ENCODE measurements around the gene RFC3.
"Not testable (repeated sequence)": the region's sequence is repeated elsewhere in the genome, so short reads cannot be mapped to it uniquely, and the experiment has no call there.

RFC3 gene, protein sequence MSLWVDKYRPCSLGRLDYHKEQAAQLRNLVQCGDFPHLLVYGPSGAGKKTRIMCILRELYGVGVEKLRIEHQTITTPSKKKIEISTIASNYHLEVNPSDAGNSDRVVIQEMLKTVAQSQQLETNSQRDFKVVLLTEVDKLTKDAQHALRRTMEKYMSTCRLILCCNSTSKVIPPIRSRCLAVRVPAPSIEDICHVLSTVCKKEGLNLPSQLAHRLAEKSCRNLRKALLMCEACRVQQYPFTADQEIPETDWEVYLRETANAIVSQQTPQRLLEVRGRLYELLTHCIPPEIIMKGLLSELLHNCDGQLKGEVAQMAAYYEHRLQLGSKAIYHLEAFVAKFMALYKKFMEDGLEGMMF

DNA sequence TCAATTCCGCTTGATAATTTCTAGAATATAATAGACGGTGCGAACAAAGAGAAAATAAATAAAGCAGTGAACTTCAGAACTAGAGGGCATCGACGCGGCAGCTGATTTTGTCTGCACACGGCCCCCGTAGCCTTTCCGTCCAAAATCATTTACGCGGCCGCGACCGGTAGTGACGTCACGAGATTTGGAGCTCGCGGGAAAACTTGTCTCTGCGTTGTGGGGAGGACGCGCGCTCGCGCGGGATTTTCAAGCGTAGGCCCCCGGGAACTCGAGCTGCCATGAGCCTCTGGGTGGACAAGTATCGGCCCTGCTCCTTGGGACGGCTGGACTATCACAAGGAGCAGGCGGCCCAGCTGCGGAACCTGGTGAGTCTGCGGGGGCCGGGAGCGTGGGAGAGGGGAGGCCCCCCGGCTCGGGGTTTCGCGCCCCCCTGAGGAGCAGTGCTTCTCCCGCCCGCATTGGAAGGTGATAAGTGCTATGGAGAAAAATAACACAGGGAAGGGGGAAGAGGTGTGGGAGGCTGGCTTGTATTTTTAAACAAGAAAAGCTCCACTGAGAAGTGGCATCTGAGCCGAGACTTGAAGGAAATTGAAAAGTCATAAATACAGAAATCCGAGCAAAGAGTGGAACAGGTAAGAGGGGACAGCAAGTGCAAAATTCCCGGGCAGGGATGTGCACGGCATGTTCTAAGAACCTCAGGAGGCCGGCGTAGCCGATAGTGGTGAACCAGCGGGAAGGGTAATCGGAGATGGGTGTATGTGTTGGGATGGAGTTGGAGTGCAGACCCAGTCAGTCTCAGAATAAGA is at the start of gene RFC3:
TSS of gene RFC3 (plus strand) at position 249 of the 806 bp plus-strand sequence. CDS start at position 279, 30 bp downstream.
- DNase-seq, result peak; percentile 94

DNA sequence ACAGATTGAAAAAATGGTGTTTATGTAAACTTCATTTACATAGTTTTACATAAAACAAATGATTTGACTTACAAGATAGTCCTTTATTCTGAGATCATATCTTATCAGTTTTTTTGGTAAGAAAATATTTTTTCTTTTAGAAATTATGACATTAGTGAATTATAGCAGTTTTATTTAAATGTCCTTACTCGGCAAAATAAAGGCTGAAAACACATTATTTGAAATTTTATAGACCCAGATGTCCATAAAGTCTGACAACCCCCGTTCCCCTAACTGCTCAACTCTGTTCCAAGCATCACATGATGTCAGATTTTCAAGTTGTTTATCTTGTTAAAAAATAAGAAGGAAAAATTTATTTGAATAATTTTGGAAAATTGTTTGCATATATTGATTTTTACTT is 46.7 kb upstream of the RFC3 start:
- DNase-seq, result no peak

DNA sequence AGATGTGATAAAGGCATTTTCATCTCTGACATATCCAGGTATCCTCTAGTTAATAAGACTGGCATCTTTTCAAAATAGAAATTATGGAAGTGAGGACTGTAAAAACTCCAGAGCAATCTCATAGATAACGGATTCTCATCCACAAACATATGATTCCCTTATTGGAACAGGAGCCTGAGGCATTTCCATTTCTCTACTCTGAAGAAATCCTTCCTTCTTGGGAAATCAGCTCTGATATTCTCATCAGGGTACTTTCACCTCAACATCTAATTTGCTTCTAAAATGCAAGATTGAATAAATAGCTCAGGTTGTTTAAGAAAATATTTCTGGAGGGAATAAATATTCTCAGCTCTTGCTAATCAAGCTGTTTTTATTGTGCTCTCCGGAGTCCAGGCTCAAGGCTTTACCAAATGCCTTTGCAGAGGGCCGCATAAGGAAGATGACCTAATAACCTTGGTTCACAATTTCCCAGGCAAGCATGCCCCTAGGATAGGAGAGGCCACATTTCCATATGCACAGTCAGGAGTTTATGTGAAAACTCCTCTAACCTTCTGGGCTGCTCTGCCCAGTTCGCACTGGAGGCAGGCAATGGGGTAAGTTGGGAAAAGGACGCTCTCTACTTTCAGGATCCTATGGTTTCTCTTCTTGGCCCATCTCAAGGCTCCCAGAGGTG is 44.0 kb upstream of the RFC3 start:
- no peak for DNase-seq

DNA sequence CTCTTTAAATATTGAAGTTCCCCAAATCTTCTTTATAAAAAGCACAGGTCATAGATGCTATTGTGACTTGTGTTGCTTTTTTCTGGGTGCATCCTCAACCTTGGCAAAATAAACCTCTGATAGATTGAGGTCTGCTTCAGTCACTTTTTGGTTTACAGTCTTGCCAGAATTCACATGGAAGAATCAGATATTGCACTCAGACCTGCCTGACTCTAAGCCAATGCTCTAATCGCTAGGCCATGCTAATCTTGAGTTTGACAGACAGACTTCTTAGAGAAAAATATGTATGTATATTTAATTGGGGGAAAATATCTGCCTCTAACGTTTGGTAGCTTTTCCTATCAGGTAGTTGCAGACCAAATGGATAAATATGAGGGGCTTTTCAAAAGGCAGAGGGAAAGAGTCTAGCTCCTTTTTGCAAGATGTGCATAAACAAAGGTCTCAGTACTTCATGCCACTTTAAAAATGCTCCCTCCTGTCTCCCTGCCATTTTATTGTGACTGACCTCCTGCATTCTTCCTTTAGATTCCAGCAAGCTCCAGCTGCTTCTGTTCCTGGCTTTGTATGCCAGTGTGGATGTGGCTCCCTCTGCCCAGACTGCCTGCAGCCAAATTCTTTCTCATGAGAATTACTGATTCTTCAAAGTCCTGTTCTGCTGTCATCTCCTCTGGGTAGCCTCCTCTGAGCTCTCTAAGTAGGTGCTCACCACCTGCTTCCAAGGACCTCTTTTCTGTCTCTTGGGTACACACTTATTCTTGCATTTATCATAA is 42.4 kb upstream of the RFC3 start:
- no peak for DNase-seq

DNA sequence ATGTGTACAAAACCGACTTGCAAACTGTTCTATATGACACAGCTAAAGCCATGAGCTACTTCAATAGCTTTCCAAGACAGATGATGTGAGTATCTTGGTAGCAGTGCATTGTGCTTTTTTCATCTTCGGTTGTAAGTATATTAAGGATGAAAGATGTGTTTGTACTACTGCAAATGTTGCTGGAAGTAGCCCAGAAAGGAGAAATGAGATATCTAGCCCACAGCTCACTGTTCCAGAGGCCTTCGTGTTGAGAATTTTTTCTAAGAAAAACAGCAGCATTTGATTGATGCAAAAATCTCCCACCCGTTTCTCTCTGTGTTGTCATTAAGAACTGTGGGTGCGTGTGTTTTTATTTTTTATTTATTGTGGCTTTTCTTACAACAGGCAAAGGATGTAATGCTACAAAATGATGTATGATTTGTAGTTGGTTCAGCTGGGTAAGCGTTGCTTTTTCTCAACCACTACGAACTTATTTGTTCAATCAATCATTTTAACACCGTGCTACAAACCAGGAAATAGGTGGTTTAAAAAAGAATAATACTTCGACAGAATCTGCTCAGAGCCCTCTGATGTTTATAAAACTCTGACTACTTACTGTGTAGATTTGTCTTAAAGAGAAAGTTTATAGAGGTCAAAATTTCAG is 41.6 kb upstream of the RFC3 start:
- no peak for DNase-seq

DNA sequence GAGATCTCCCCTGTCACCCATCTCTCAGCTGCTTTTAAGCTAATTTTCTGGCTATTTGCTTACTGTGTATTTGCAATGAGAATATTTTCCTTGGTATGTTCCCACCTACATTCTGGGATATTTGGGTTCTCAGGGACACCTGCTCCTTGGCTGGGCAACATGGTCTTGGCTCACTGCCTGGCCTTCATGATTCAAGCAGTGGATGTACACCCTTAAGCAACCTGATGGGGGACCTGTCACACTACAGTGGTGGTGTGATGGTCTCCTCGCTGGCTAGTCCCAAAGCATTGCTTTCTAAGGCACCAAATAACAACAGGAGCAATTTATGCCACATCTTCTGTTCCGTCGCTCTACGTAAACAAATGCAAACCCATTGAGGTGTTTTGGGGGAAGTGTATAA is 35.3 kb upstream of the RFC3 start:
- no peak for DNase-seq

DNA sequence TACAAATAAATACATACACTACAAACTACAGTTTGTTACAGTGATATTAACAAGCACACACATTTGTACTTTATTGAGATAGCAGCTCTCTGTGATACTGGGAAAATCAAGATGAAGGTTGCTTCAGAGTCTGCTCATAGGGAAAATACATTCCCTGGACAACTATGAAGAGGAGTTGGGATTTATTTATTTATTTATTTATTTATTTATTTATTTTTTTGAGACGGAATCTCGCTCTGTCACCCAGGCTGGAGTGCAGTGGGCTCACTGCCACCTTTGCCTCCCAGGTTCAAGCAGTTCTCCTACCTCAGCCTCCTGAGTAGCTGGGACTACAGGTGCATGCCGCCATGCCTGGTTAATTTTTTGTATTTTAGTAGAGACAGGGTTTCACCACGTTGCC is 34.7 kb upstream of the RFC3 start:
- DNase-seq, result not testable (repeated sequence)

DNA sequence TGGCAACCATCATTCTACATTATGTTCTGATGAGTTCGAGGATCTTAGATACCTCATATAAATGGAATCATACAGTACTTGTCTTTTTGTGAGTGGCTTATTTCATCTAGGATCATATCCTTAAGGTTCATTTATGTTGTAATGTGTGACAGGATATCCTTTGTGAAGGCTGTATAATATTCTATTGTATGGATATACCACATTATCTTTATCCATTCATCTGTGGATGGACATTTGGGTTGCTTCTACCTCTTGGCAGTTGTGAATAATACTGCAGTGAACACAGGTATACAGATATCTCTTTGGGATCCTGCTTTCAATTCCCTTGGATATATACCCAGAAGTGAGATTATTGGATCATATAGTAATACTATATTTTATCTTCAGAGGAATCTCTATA is 33.2 kb upstream of the RFC3 start:
- DNase-seq, result no peak

DNA sequence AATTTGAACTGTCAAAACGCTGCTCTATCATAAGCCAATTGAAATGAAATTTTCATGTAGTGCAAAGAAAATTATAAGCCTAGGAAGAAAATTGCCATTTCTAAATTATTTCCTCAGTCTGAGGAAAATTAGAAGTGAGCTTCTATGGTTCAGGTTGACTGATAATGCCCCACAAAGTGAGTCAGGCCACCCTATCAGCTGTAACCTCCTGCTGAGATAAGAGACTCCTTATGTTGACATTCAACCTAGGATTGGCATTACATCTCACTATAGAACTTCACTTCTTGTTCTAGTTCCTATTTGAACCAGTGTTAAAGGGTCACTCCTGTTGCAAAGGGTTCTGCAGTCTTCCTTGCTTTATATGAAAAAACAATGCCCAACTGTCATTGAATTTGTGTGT is 32.6 kb upstream of the RFC3 start:
- DNase-seq, result no peak

DNA sequence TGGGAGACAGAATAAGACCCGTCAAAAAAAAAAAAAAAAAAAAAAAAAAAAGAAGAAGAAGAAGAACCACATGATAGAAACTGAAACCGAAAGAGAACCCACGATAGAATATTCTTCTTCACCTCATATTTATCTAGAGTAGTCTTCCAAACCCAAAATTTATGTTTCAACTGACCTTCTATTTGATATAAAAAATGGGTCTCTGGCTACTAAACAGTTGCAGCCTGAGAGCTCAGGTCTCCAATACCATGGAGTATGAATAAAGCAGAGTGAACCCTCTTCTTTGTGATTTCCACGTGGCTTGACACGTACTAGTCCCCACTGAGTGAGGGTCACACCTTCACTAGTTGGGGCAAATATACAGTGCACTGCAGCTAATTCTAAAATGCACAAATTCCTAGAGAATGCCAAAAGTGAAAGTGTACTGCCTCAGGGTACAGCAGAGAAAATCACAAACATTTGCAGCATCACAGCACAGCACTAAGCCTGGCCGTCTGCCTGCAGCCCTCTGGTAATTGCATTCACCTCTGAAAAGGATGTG is 30.8 kb upstream of the RFC3 start:
- peak; percentile 17 for DNase-seq

DNA sequence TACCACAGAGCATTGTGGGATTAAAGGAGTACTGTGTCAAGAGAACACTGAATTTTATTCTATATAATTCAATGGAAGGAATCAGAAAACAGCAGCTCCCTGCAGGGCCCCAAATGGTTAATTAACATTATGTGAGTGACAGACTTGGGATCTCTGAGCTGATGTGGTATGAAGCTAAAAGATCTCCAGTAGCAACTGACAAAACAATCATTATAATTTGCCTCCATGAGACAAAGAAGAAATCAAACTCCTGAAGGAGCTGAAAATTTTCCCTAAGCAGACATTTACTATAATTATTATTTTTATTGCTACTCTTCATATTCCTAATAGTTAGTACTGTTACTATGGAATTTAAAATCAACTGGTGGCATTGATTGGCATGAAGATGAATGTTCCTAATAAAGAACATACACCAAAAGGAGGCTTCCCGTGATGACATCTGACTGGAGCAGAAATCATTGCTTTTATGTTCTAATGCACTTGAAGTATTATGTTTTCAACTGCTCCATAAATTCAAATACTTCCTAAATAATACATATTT is 28.8 kb upstream of the RFC3 start:
- DNase-seq, result no peak

DNA sequence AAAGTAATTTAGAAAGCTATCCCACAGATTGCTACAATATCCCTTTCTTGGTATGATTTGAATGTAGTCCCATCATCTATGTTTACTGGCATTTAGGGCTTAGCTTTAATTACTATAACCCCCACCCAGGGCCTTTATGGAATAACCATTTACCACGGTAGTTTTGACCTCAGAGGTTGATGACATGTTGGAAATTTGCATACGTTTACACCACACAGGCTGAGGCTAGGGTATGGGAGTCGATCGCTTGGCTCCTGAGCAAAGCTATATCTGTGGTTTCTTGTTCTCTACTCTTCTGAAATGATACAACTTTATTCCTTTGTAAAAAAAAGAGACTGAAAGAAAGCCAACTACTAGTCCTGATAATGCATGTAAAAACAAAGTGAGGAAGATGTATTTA is 28.2 kb upstream of the RFC3 start:
- no peak for DNase-seq

DNA sequence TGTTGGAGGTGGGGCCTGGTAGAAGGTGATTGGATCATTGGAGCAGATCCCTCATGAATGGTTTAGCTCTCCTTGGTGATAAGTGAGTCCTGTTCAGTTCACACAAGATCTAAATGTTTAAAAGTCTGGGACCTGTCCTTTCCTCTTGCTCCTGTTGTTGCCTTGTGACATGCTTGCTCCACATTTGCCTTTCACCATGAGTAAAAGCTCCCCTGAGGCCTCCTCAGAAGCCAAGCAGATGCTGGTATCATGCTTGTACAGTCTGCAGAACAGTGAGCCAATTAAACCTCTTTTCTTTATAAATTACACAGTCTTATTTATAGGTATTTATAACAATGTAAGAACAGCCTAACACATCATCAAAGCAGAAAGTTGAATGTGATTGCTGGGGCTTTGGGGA is 24.2 kb upstream of the RFC3 start:
- no peak for DNase-seq

DNA sequence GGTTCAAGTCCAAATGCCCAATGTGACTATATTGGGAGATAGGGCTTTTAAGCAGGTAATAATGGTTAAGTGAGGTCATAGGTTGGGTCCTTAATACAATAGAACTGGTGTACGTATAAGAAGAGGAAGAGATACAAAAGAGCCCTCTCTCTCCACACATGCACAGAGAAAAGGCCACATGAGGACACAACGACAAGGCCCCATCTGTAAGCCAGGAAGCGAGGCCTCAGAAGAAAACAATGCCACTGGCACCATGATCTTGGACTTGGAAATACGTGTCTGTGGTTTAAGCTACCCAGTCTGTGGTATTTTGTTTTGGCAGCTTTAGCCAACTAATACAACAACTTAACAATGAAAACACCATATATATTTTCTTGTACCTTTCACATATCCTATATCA is 23.4 kb upstream of the RFC3 start:
- DNase-seq, result no peak

DNA sequence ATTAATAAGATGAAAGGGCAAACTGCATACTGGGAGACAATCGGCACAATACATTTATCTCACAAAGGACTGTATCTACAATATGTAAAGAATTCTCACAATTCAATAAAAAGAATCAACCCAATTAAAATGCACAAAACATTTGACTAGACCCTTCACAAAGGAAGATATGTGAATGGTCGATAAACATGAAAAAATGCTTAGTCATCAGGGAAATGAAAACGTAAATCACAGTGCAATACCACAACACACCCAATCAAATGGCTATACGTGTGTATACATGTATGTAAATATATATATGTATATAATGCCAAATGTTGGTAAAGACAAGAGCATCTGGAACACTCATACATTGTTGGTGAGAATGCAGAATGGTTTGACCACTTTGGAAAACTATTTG is 21.9 kb upstream of the RFC3 start:
- no peak for DNase-seq

DNA sequence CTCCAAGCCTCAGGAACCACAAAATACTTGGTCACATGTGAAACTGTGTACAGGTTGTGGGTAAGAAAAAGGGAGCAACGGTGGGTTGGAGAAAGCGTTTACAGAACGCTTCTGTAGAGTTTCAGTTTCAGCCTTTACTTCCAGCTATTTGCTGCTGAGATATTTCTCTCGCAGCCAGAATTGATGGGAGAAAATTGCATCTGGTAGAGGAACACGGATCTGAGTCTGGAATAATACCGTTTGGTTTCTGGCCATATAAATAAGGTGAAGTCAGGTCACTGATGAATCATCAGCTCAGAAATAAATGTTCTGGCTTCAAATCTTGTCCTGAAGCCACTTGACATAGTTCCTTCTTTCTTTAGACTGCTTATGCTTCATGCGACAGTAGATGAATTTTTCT is 20.3 kb upstream of the RFC3 start:
- no peak for DNase-seq

DNA sequence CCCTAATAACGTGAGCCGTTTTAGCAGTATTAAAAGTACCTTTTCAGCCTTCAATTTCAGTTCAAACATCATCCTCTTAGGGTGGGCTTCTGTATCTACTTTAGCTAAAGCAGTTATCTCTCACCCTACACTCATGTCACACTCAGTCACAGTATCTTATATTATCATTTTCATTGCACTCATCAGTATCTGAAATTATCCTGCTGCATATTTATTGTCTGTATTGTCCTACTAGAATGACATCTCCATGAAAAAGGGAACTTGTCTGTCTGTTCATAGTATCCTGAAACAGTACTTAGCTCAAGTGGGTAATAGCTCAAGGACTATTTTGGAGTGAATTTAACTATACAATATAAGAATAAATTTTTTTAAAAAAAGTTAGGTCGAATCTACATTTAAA is 19.9 kb upstream of the RFC3 start:
- no peak for DNase-seq

DNA sequence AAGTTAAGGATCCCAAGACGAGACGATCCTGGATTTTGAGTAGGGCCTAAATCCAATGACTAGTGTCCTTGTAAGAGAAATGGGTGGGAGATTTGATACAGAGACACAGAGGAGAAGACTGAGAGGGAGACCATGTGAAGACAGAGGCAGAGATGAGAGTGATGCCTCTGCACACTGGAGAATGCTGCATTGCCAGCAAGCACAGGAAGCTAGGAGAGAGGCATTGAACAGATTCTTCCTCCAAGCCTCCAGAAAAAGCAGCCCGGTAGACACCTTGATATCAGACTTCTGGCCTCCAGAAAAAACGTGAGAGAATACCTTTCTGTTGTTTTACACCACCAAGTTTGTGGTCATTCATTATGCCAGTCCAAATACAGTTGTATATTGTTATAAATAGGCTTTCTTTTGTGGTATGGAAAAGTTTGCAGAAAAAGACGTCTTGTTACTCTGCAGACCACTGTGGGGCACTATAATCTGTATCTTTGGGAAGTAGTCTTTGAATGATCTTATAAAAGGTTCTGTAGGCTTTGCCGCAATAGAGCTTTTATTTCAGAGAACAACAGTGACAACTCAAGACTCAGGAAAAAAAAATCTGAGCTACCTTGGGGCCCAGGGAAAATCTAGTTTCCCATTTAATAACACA is 17.9 kb upstream of the RFC3 start:
- no peak for DNase-seq

DNA sequence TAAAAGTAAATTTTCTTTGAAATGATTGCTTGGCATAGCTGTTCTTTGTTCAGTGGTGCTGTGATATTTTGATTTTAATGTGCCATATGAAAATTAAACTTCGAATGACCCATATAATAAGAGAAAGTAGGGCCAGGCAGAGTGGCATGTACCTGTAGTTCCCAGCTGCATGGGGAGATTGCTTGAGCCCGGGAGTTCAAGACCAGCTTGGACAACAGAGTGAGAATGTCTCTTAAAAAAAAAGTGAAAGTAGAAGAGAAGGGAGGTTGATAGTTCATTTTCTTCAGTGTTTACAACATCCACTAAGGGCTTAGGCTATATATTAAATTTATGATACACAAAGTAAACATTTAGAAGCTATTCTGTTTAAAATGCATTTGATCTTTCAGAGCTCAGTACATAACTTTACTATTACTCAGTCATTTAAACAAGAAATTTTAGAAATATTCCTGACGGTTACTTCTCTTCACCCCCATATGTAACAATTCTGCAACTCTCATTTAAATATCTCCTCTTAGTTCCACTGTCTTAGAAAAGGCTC is 17.2 kb upstream of the RFC3 start:
- DNase-seq, result no peak

DNA sequence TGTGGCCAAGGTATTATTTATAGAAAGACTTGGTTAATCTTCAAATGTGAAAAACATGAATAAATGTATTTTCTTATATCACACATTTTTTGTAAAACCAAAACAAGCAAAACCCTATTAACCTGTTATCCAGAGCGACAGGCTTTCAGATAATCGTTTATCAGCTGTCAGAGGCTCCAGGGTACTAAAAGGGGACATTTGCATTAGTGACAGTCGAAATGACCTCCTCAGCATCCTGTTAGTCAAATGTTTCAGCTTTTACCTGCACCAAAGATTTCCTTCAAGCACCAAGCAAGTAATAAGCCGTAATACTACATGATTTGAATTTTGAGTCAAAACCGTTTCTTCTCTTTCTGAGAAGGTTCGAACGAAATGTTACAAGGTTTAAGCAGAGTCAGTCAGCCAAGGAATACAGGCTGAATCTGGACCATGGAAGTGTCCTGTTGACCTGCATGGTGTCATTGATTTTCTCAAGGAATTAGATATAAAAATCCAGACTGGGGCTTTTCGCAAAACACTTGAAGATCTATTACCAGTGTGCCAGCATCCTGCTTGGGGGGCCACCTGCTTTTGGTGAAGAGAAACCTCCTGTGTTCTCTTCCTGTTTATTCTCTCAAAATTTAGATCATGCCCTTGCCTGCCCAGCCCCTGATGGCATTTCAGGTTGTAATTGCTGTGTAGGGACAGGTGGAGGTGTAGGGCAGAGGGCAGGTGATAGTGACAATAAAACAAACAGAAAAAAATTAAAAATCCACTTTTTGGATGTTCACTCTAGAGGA is 11.3 kb upstream of the RFC3 start:
- no peak for DNase-seq

All from activated CD4-positive, alpha-beta T cell treated with anti-CD3 and anti-CD28 coated beads, Interleukin-10, Interleukin-2, amounts not matched to agents 100 ng/mL and 50 ng/mL, durations not matched to agents 16 hours and 8 hours (primary cell).